NCI-H2171 (cell line): ENCODE data around the gene CLSTN1.

Experiments used
- DNase-seq: peaks from one replicate; lab custom pipeline; 2025; lab: John Stamatoyannopoulos, UW

The CLSTN1 gene

GRCh38 chr1:9730096-9730901, 93.5 kb downstream of the CLSTN1 start:
- no peak for DNase-seq

GRCh38 chr1:9729523-9729922, 94.2 kb downstream of the CLSTN1 start:
- DNase-seq = no peak

- no peak for DNase-seq
These were observed 95.1 kb downstream of the CLSTN1 start for GRCh38 chr1:9728451-9729295.

- DNase-seq = no peak
These were observed 96.7 kb downstream of the CLSTN1 start for GRCh38 chr1:9726905-9727595.

- DNase-seq = no peak
These were observed 97.4 kb downstream of the CLSTN1 start for GRCh38 chr1:9726406-9726805.

- peak; percentile 35 for DNase-seq
These were observed 98.9 kb downstream of the CLSTN1 start for GRCh38 chr1:9724706-9725476.

- DNase-seq = no peak
These were observed 99.8 kb downstream of the CLSTN1 start for GRCh38 chr1:9723926-9724325.

GRCh38 chr1:9723068-9723805, 100.5 kb downstream of the CLSTN1 start:
- DNase-seq = no peak

GRCh38 chr1:9722378-9722749, 101.4 kb downstream of the CLSTN1 start:
- no peak for DNase-seq

GRCh38 chr1:9721606-9722377, 102.0 kb downstream of the CLSTN1 start:
- peak; percentile 7 for DNase-seq

- no peak for DNase-seq
These were observed 102.8 kb downstream of the CLSTN1 start for GRCh38 chr1:9720785-9721605.

GRCh38 chr1:9719978-9720722, 103.6 kb downstream of the CLSTN1 start:
- no peak for DNase-seq

- no peak for DNase-seq
These were observed 105.6 kb downstream of the CLSTN1 start for GRCh38 chr1:9718006-9718680.

GRCh38 chr1:9717193-9718005, 106.4 kb downstream of the CLSTN1 start:
- DNase-seq = no peak

GRCh38 chr1:9716404-9717192, 107.2 kb downstream of the CLSTN1 start:
- no peak for DNase-seq

GRCh38 chr1:9715536-9716226, 108.1 kb downstream of the CLSTN1 start:
- DNase-seq = no peak
